GM23248 (cell line): ENCODE measurements around the gene BCAP31.

Experiments
- EZH2 ChIP-seq: fragments of 200-600 bp; sonication (generic); IDR thresholded peaks from 2 replicates; pipeline ENCODE4 v1.6.1; 2018; ENCODE audit warnings: antibody characterized with exemption, mild to moderate bottlenecking; ENCODE audit not compliant: insufficient read depth, poor library complexity, severe bottlenecking
- EZH2phosphoT487 ChIP-seq: fragments of 200-600 bp; sonication (generic); IDR thresholded peaks from 2 replicates; pipeline ENCODE4 v1.6.1; 2018; ENCODE audit warnings: antibody characterized with exemption, moderate library complexity, mild to moderate bottlenecking, low read depth; ENCODE audit not compliant: insufficient read depth

DNA sequence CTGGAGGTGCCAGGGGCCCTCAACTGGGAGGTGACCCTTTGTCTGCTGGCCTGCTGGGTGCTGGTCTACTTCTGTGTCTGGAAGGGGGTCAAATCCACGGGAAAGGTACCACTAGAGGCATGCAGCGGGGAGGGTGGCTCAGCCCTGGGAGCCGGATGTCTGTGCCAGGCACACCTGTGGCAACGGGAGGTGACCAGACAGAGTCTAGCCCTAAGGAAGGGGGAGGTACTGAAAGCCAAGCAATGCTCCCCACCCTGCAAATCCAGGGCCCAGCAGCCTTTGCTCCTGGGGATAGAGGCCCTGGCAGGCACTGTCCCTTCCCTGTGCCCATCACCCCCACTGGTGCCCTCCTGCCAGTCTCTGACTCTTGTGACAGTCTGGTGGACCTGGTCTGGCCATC is 32.2 kb downstream of the BCAP31 start:
- TF ChIP-seq EZH2: no peak
- TF ChIP-seq EZH2phosphoT487: no peak
